ENCODE data around the gene MSMP. TPM values are rescaled to one million over a fixed set of nuclear protein-coding genes. Genes with fewer than 3 reads are reported as not detected.

MSMP gene
- total and polyA plus RNA-seq, 9 of the 15 experiments (the other 6 are each of a cell fraction or from before 2014, with no cell fraction given) = 0.60 TPM; not detected in 8

DNA sequence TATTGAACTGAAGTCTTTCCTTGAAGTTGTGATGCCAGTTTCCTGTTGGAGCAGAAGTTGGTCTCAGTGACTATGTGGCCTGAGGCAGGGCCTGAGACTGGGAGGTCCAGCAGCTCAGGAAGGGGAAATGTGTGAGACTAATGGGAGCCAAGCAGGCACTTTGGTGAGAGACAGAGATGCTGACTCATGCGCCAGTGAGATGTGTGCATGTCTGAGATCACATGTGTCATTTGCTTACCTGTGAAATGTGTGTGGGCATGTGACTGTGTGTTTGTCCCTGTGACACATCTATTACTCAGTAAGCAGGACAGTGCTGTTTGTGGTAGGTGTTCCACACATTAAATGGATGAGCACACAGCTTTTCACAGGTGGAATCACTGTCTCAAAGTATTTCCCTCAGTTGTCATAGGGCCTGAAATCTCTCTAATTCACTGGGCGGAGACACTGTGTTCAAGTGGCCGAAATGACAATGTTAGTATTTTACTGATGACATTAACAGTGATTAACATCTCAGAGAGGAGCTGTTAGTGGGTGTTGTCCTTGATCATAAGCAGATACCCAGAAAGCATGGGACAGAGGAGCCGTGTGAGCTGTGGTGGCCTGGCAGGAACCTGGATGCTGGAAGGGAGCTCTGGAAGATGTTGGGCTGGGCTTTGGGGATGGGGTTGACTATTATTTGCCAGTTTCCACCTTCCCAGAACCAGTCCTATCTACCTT is 44.7 kb upstream of the MSMP start (continued):
- TF ChIP-seq, protein P1, sequence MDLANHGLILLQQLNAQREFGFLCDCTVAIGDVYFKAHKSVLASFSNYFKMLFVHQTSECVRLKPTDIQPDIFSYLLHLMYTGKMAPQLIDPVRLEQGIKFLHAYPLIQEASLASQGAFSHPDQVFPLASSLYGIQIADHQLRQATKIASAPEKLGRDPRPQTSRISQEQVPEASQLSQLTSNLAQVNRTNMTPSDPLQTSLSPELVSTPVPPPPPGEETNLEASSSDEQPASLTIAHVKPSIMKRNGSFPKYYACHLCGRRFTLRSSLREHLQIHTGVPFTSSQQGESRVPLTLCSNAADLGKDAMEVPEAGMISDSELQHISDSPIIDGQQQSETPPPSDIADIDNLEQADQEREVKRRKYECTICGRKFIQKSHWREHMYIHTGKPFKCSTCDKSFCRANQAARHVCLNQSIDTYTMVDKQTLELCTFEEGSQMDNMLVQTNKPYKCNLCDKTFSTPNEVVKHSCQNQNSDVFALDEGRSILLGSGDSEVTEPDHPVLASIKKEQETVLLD (IDR thresholded peaks at IDR 0.05) = no peak
- TF ChIP-seq, protein P2, sequence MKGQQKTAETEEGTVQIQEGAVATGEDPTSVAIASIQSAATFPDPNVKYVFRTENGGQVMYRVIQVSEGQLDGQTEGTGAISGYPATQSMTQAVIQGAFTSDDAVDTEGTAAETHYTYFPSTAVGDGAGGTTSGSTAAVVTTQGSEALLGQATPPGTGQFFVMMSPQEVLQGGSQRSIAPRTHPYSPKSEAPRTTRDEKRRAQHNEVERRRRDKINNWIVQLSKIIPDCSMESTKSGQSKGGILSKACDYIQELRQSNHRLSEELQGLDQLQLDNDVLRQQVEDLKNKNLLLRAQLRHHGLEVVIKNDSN (CRISPR knock-in tag; IDR thresholded peaks at IDR 0.05) = peak; percentile 55; the same call in 1 of the 2 replicates
- TF ChIP-seq ATF7 (IDR thresholded peaks at IDR 0.05) (0 out of 2 replicates have a peak, but pooled peaks have one; percentile 19), KLF13 (tag; IDR thresholded peaks at IDR 0.05; ENCODE audit: borderline replicate concordance, low read depth) (no peak), FIP1L1 (IDR thresholded peaks at IDR 0.05; ENCODE audit: low read depth, low read length, poor library complexity, severe bottlenecking) (no peak), KDM4B (IDR thresholded peaks at IDR 0.05; ENCODE audit: borderline replicate concordance in 2 of 2, low read depth in 1 of 2) (no peak), BCOR (IDR thresholded peaks at IDR 0.05) (no peak), JUN (IDR thresholded peaks at IDR 0.05; ENCODE audit: borderline replicate concordance, low read depth, low read length) (0 out of 2 replicates have a peak, but pooled peaks have one; percentile 54), JUN (CRISPR knock-in tag; IDR thresholded peaks at IDR 0.05; ENCODE audit: borderline replicate concordance) (no peak), FOSL1 (tag; conservative IDR thresholded peaks at IDR 0.05) (peak; percentile 65), NRF1 (conservative IDR thresholded peaks at IDR 0.05 in 1 of 2, IDR thresholded peaks at IDR 0.05 in 1 of 2) (peak; percentile 51 to 60), TRIM24 (IDR thresholded peaks at IDR 0.05) (no peak), EZH2 (IDR thresholded peaks at IDR 0.05; ENCODE audit: borderline replicate concordance, low read depth, low read length) (no peak), ZNF253 (CRISPR knock-in tag; conservative IDR thresholded peaks at IDR 0.05) (no peak), ZNF780A (CRISPR knock-in tag; IDR thresholded peaks at IDR 0.05) (no peak), DDX20 (tag; IDR thresholded peaks at IDR 0.05; ENCODE audit: low read depth) (no peak), MEIS2 (IDR thresholded peaks at IDR 0.05; ENCODE audit: partially characterized antibody) (peak; percentile 37), FOXK2 (conservative IDR thresholded peaks at IDR 0.05 in 1 of 2, IDR thresholded peaks at IDR 0.05 in 1 of 2; ENCODE audit: low read depth in 2 of 2) (0 out of 4 replicates have a peak, but pooled peaks of 1 of the 2 experiments have one; percentile 37), ZNF197 (CRISPR knock-in tag; IDR thresholded peaks at IDR 0.05; ENCODE audit: low read depth) (no peak), ZNF764 (CRISPR knock-in tag; IDR thresholded peaks at IDR 0.05; ENCODE audit: low read depth) (no peak), RBM34 (IDR thresholded peaks at IDR 0.05; ENCODE audit: borderline replicate concordance, insufficient read depth, low read length) (no peak), KLF16 (IDR thresholded peaks at IDR 0.05) (no peak)
- TF ChIP-seq, protein P3, sequence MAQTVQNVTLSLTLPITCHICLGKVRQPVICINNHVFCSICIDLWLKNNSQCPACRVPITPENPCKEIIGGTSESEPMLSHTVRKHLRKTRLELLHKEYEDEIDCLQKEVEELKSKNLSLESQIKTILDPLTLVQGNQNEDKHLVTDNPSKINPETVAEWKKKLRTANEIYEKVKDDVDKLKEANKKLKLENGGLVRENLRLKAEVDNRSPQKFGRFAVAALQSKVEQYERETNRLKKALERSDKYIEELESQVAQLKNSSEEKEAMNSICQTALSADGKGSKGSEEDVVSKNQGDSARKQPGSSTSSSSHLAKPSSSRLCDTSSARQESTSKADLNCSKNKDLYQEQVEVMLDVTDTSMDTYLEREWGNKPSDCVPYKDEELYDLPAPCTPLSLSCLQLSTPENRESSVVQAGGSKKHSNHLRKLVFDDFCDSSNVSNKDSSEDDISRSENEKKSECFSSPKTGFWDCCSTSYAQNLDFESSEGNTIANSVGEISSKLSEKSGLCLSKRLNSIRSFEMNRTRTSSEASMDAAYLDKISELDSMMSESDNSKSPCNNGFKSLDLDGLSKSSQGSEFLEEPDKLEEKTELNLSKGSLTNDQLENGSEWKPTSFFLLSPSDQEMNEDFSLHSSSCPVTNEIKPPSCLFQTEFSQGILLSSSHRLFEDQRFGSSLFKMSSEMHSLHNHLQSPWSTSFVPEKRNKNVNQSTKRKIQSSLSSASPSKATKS (CRISPR knock-in tag; IDR thresholded peaks at IDR 0.05) = no peak
- TF ChIP-seq, protein P4, sequence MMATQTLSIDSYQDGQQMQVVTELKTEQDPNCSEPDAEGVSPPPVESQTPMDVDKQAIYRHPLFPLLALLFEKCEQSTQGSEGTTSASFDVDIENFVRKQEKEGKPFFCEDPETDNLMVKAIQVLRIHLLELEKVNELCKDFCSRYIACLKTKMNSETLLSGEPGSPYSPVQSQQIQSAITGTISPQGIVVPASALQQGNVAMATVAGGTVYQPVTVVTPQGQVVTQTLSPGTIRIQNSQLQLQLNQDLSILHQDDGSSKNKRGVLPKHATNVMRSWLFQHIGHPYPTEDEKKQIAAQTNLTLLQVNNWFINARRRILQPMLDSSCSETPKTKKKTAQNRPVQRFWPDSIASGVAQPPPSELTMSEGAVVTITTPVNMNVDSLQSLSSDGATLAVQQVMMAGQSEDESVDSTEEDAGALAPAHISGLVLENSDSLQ (IDR thresholded peaks at IDR 0.05) = peak; percentile 41

Measured in K562 (cell line).